K562 (cell line): ENCODE data around the gene CRADD. TPM values are rescaled to one million over a fixed set of nuclear protein-coding genes. Genes with fewer than 3 reads are reported as not detected.

ENCODE experiments used
- ATF4 ChIP-seq: fragments of 450-650 bp; formaldehyde crosslinking; IDR thresholded peaks from 2 replicates; pipeline ENCODE4 v1.4.0; 2022; ENCODE audit warnings: mild to moderate bottlenecking, moderate library complexity
- CEBPG ChIP-seq, 3 experiments: fragments of 200-800 bp in 1 of 3; sonication (Bioruptor generic) in 1 of 3; sonication (generic) in 1 of 3; formaldehyde crosslinking in 1 of 3; IDR thresholded peaks in 2 of 3; conservative IDR thresholded peaks in 1 of 3; 2 replicates each; pipeline versions ENCODE4 v1.6.1 to v1.8.0; 2016 to 2022; ENCODE audit warnings: missing compliant biosample characterization in 2 of 3, missing genetic modification characterization in 2 of 3, mild to moderate bottlenecking in 1 of 3, missing genetic modification reagents in 1 of 3
- COPS2 ChIP-seq: fragments of 450-650 bp; conservative IDR thresholded peaks from 2 replicates; pipeline ENCODE4 v1.6.1; 2016; ENCODE audit warnings: mild to moderate bottlenecking, moderate library complexity
- DEAF1 ChIP-seq: fragments of 450-650 bp; formaldehyde crosslinking; IDR thresholded peaks from 2 replicates; pipeline ENCODE4 v1.4.0; 2020; ENCODE audit warnings: mild to moderate bottlenecking, moderate library complexity
- ELF4 ChIP-seq: fragments of 450-650 bp; formaldehyde crosslinking; IDR thresholded peaks from 2 replicates; pipeline ENCODE4 v1.4.0; 2022; ENCODE audit warnings: missing genetic modification characterization
- ELK3 ChIP-seq: fragments of 450-650 bp; formaldehyde crosslinking; IDR thresholded peaks from 2 replicates; pipeline ENCODE4 v1.4.0; 2020; ENCODE audit warnings: mild to moderate bottlenecking
- HDAC8 ChIP-seq: fragments of 450-650 bp; IDR thresholded peaks from 2 replicates; pipeline ENCODE4 v1.6.1; 2016; ENCODE audit warnings: mild to moderate bottlenecking, missing genetic modification characterization, moderate library complexity, missing compliant biosample characterization
- ILF3 ChIP-seq: fragments of 450-650 bp; IDR thresholded peaks from 2 replicates; pipeline ENCODE4 v1.6.1; 2018; ENCODE audit warnings: antibody characterized with exemption, mild to moderate bottlenecking, moderate library complexity, borderline replicate concordance
- IRF2 ChIP-seq: sonication (generic); formaldehyde crosslinking; IDR thresholded peaks from 2 replicates; pipeline ENCODE4 v1.8.1; 2022; ENCODE audit warnings: mild to moderate bottlenecking, missing genetic modification reagents
- KAT7 ChIP-seq: sonication (generic); formaldehyde crosslinking; IDR thresholded peaks from 2 replicates; pipeline ENCODE4 v1.8.0; 2022; ENCODE audit warnings: missing genetic modification reagents, mild to moderate bottlenecking, borderline replicate concordance
- KDM5B ChIP-seq: fragments of 200-600 bp; sonication (generic); IDR thresholded peaks from 2 replicates; pipeline ENCODE4 v1.6.1; 2012; ENCODE audit warnings: low read depth, mild to moderate bottlenecking, moderate library complexity, low read length, control low read depth, inconsistent platforms; ENCODE audit not compliant: insufficient replicate concordance
- MBD2 ChIP-seq: sonication (generic); IDR thresholded peaks from 2 replicates; pipeline ENCODE4 v1.6.1; 2016; ENCODE audit warnings: low read depth, borderline replicate concordance
- NCOA6 ChIP-seq: fragments of 450-650 bp; IDR thresholded peaks from 2 replicates; pipeline ENCODE4 v1.6.1; 2017; ENCODE audit warnings: mild to moderate bottlenecking
- NFRKB ChIP-seq: fragments of 450-650 bp; IDR thresholded peaks from 2 replicates; pipeline ENCODE4 v1.6.1; 2016; ENCODE audit warnings: low read depth
- NFXL1 ChIP-seq: fragments of 450-650 bp; formaldehyde crosslinking; IDR thresholded peaks from 2 replicates; pipeline ENCODE4 v1.4.0; 2021; ENCODE audit warnings: mild to moderate bottlenecking
- NFYB ChIP-seq: IDR thresholded peaks from 2 replicates; pipeline ENCODE4 v1.6.1; 2011; ENCODE audit warnings: mild to moderate bottlenecking, moderate library complexity; ENCODE audit not compliant: insufficient read length; ENCODE audit errors: extremely low read depth
- RAD21 ChIP-seq, 2 experiments: fragments of 250-450 bp in 1 of 2; fragments of 450-650 bp in 1 of 2; sonication (Bioruptor Pico) in 1 of 2; formaldehyde crosslinking in 1 of 2; IDR thresholded peaks in 1 of 2; conservative IDR thresholded peaks in 1 of 2; 2 replicates each; pipeline versions ENCODE4 v1.4.0 to v1.8.0; 2020 to 2022; ENCODE audit warnings: mild to moderate bottlenecking in 2 of 2, moderate library complexity in 1 of 2
- SMAD1 ChIP-seq: fragments of 150-350 bp; IDR thresholded peaks from 2 replicates; pipeline ENCODE4 v1.6.1; 2014; ENCODE audit warnings: low read length, low read depth; ENCODE audit not compliant: partially characterized antibody
- TCF7L2 ChIP-seq: fragments of 150-350 bp; IDR thresholded peaks from 2 replicates; pipeline ENCODE4 v1.6.1; 2016; ENCODE audit warnings: low read depth, mild to moderate bottlenecking, low read length, moderate library complexity
- TRIM28 ChIP-seq: fragments of 450-650 bp; IDR thresholded peaks from 2 replicates; pipeline ENCODE4 v1.6.1; 2017
- XRCC5 ChIP-seq: fragments of 200-400 bp; formaldehyde crosslinking; IDR thresholded peaks from 2 replicates; pipeline ENCODE4 v1.6.1; 2017; ENCODE audit warnings: low read depth, mild to moderate bottlenecking, low read length
- ZBTB12 ChIP-seq: fragments of 250-450 bp; sonication (Bioruptor Pico); IDR thresholded peaks from 2 replicates; pipeline ENCODE4 v1.4.0; 2020
- ZNF41 ChIP-seq: fragments of 250-450 bp; sonication (Bioruptor Pico); conservative IDR thresholded peaks from 2 replicates; pipeline ENCODE4 v1.4.0; 2020; ENCODE audit warnings: mild to moderate bottlenecking
- ZNF717 ChIP-seq: fragments of 250-450 bp; sonication (Bioruptor Pico); IDR thresholded peaks from 2 replicates; pipeline ENCODE4 v1.5.0; 2021
- polyA plus RNA-seq, 8 experiments: library from polyadenylated mRNA; depleted of rRNA in 4 of 8; stranded (reverse) in 5 of 8; unstranded in 3 of 8; fragments of >200 nt; fragmentation: Nextera tagmentation in 2 of 8; fragmentation: Illumina TruSeq in 1 of 8; extraction: Ambion mirVana in 2 of 8; extraction: Trizol in 1 of 8; gene quantifications; 2 replicates each; pipeline versions ENCODE4 v1.2.1 to v1.2.3, GENCODE V29; 2011 to 2014; ENCODE audit warnings: inconsistent platforms in 1 of 8, missing spikeins in 1 of 8
- total RNA-seq, 7 experiments: library from RNA; depleted of rRNA in 6 of 7; stranded (reverse); fragments of >200 nt in 6 of 7; fragmentation: Illumina TruSeq in 2 of 7; extraction: Trizol in 2 of 7; gene quantifications; 2 replicates each; pipeline versions ENCODE4 v1.2.1 to v1.2.3, GENCODE V29; 2011 to 2021; ENCODE audit warnings: low replicate concordance in 1 of 7

The CRADD gene
- total and polyA plus RNA-seq, 9 of the 15 experiments (the other 6 are each of a cell fraction or from before 2014, with no cell fraction given) = 20.5 to 41.1 (median 25.9) TPM

- no peak for TF ChIP-seq ATF4 (CRISPR knock-in tag)
- peak; percentile 20; the same call in 1 of the 2 replicates for TF ChIP-seq ELF4 (CRISPR knock-in tag)
- TF ChIP-seq IRF2 (CRISPR knock-in tag) = no peak
- no peak for TF ChIP-seq MBD2
- 0 out of 2 replicates have a peak, but pooled peaks have one; percentile 48 for TF ChIP-seq TRIM28
- TF ChIP-seq ZBTB12 (CRISPR knock-in tag) = no peak
- TF ChIP-seq NFXL1 = 0 out of 2 replicates have a peak, but pooled peaks have one; percentile 7
- TF ChIP-seq COPS2 = no peak
- no peak for TF ChIP-seq KDM5B
- TF ChIP-seq ELK3 = no peak
- TF ChIP-seq NFRKB = no peak
- no peak for TF ChIP-seq HDAC8 (tag)
- TF ChIP-seq DEAF1 (CRISPR knock-in tag) = no peak
- TF ChIP-seq NFYB = no peak
- TF ChIP-seq ILF3 = no peak
- TF ChIP-seq RAD21 (CRISPR knock-in tag; conservative IDR thresholded peaks at IDR 0.05 in 1 of 2, IDR thresholded peaks at IDR 0.05 in 1 of 2) = peak in 1 of 2 experiments; percentile 12; a peak in 1 of 4 replicates
- TF ChIP-seq ZNF41 (CRISPR knock-in tag) = no peak
- no peak for TF ChIP-seq NCOA6
- no peak for TF ChIP-seq KAT7
- no peak for TF ChIP-seq ZNF717 (CRISPR knock-in tag)
- no peak for TF ChIP-seq XRCC5
- TF ChIP-seq CEBPG (CRISPR knock-in tag; IDR thresholded peaks at IDR 0.05) = no peak
- no peak for TF ChIP-seq CEBPG (tag; conservative IDR thresholded peaks at IDR 0.05 in 1 of 2, IDR thresholded peaks at IDR 0.05 in 1 of 2)
- TF ChIP-seq SMAD1 = no peak
- TF ChIP-seq TCF7L2 = no peak
Observed at GRCh38 chr12:93784339-93785086, 107.3 kb downstream of the CRADD start (continued).
